T-helper 22 cell (primary cell): Measurements from ENCODE around the gene TRNAU1AP.
"Not testable (repeated sequence)": the region's sequence is repeated elsewhere in the genome, so short reads cannot be mapped to it uniquely, and the experiment has no call there.

Experiments
- DNase-seq: peaks from one replicate; pipeline ENCODE4 v3.0.0-alpha.2; 2020; ENCODE audit warnings: low read depth

TRNAU1AP gene

GRCh38 chr1:28521502-28522164, 31.3 kb upstream of the TRNAU1AP start:
- DNase-seq: no peak

GRCh38 chr1:28522537-28522936, 30.3 kb upstream of the TRNAU1AP start:
- not testable (repeated sequence) for DNase-seq

GRCh38 chr1:28525002-28525642, 27.8 kb upstream of the TRNAU1AP start:
- not testable (repeated sequence) for DNase-seq

- no peak for DNase-seq
Observed at GRCh38 chr1:28526886-28527285, 26.0 kb upstream of the TRNAU1AP start.

- no peak for DNase-seq
Observed at GRCh38 chr1:28530456-28530855, 22.4 kb upstream of the TRNAU1AP start.

DNA sequence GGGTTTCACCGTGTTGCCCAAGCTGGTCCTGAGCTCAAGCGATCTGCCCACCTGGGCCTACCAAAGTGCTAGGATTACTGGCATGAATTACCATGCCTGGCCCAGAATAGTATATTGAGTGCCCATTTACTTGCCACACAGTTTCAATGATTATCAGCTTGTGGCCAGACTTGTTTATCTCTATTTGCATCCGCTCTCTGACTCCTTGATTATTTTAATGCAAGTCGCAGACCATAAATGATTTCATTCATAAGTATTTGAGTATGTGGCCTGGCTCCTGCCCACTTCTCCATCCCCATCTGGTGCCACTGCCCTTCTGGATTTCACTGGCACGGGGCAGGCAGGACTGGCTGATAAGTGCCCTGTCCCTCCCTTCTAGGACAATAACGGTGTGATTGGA, 18.2 kb upstream of the TRNAU1AP start:
- no peak for DNase-seq

GRCh38 chr1:28535180-28535579, 17.7 kb upstream of the TRNAU1AP start:
- no peak for DNase-seq

DNA sequence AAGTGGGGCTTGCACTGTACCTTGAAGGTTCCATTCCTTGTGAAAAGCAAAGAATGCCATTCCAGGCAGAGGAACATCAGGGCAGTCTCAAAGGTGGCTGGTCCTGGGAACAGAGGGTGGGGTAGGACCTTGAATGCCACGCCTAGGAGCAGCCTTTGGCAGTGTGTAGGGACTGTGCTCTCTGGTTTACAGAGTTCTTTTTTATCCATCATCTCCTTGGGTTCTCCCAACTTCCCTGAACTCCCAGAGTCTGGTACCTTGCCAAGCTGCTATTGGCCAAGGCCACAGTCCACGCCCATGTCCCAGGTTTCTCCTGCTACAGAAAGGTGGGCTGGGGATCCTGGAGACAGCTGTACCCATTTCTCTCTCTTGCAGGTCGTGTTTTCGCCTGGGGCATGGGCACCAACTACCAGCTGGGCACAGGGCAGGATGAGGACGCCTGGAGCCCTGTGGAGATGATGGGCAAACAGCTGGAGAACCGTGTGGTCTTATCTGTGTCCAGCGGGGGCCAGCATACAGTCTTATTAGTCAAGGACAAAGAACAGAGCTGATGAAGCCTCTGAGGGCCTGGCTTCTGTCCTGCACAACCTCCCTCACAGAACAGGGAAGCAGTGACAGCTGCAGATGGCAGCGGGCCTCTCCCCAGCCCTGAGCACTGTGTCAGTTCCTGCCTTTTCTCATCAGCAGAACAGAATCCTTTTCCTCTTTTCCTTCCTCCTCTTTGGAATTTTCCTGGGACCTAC, 15.3 kb upstream of the TRNAU1AP start:
- no peak for DNase-seq

- DNase-seq: no peak
Observed at GRCh38 chr1:28538286-28538685, 14.6 kb upstream of the TRNAU1AP start.

DNA sequence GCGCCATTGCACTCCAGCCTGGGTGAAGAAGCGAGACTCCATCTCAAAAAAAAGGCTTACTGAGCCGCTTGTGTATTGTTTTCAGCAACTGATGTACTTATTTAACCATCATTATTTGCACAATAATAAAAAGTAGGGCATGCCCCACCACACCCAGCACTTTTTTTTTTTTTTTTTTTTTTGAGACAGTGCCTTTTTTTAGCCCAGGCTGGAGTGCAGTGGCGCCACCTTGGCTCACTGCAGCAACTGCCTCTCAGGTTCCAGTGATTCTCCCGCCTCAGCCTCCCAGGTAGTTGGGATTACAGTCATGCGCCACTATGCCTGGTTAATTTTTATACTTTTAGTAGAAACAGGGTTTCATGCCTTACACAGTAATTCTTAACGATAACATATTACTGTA, 12.2 kb upstream of the TRNAU1AP start:
- no peak for DNase-seq

DNA sequence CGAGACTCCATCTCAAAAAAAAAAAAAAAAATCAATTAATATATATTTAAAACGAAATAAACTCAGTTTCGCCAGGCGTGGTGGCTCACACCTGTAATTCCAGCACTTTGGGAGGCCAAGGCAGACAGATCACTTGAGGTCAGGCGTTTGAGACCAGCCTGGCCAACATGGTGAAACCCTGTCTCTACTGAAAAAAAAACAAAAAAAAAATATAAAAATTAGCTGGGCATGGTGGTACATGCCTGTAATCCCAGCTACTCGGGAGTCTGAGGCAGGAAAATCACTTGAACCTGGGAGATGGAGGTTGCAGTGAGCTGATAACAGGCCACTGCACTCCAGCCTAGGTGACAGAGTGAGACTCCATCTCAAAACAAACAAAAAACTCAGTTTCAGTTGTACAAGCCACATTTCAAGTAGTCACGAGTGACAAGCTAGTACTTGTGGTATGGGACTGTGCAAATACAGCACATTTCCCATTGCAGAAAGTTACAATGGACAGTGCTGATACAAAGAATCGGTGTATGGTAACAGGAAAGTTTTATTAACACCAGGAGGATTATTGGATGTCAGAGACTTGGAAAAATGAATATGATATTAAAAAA, 11.4 kb upstream of the TRNAU1AP start:
- not testable (repeated sequence) for DNase-seq

- DNase-seq: no peak
Observed at GRCh38 chr1:28545246-28545628, 7.6 kb upstream of the TRNAU1AP start.

DNA sequence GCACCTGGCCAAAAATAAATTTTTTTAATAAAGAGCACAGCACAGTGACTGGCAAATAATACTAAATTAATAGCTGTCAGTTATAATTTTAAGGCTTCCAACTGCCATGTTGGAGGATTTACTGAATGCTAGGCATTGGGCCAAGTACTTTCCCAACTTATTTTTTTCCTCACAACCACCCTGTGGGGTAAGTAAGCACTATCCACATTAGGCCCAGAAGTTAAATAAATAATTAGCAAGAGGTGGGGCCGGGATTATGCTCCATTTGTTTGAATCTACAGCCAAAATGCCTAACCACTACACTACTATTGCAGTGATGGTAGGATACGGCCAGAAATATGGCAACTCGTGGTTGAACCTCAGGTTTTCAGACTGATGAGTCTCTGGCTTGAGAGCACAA, 4.6 kb upstream of the TRNAU1AP start:
- DNase-seq: no peak

DNA sequence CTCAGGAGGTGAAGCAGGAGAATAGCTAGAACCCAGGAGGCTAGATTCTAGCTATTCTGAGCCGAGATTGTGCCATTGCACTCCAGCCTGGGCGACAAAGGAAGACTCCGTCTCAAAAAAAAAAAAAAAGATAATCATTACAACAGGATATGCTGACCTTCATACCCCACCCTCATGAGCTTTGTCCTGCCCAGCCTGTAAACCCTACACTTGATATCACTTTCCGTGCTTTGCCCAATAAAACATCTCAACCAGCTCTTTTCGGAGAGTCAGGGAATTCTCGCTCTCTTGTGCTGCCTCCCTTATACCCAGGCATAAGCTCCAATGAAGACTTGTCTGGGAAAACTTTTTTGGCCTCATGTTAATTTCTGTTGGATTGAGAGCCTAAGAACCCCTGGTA, 1.5 kb upstream of the TRNAU1AP start:
- DNase-seq: no peak

- DNase-seq: no peak
Observed at GRCh38 chr1:28560886-28561285, 8.0 kb downstream of the TRNAU1AP start.

GRCh38 chr1:28564310-28564709, 11.4 kb downstream of the TRNAU1AP start:
- DNase-seq: no peak

DNA sequence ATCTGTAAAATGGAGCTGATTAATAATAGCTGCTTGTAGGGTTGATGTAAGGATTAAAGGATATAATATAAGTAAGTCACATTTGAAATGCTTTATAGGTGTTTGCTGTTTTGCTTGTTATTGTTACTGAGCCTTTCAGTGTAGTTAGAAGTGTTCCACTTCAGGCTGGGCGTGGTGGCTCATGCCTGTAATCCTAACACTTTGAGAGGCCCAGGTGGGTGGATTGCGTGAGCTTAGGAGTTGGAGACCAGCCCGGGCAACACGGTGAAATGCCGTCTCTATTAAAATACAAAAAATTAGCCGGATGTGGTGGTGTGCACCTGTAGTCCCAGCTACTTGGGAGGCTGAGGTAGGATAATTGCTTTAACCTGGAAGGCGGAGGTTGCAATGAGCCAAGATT, 12.2 kb downstream of the TRNAU1AP start:
- no peak for DNase-seq

DNA sequence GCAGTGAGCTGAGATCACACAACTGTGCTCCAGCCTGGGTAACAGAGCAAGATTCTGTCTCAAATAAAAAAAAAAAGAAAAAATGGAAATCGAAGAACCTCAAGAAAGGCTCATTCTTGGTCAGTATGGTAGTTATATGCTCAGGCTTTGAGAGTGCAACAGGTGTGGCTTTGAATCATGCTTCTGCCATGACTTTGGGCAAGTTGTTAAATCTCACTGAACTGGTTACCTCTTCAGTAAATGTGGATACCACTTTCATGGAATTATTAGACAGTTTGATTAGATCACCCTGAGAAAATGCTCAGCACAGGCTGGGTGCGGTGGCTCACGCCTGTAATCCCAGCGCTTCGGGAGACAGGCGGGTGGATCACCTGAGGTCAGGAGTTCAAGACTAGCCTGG, 12.8 kb downstream of the TRNAU1AP start:
- no peak for DNase-seq

GRCh38 chr1:28566931-28567330, 14.0 kb downstream of the TRNAU1AP start:
- no peak for DNase-seq

DNA sequence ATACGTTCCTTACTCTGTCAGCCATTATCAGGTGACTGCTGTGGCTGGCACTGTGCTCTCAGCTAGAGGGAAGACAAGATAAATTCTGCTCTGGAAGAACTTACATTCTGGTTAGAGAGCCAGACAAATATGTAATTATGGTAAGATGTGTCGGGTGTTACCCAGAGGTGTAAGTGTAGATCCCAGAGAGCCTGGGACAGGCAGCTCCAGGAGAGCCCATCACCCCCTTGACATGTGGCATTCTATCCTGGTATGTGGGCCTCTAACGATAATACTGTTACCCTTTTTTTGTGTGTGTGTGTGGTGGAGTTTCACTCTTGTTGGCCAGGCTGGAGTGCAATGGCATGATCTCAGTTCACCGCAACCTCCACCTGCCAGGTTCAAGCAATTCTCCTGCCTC, 19.0 kb downstream of the TRNAU1AP start:
- no peak for DNase-seq

GRCh38 chr1:28572891-28573290, 20.0 kb downstream of the TRNAU1AP start:
- not testable (repeated sequence) for DNase-seq

GRCh38 chr1:28573564-28573963, 20.7 kb downstream of the TRNAU1AP start:
- DNase-seq: no peak
